T-helper 17 cell (primary cell): ENCODE data around the gene GUCY2D. TPM values are rescaled to one million over a fixed set of nuclear protein-coding genes. Genes with fewer than 3 reads are reported as not detected.
"Not testable (repeated sequence)": the region's sequence is repeated elsewhere in the genome, so short reads cannot be mapped to it uniquely, and the experiment has no call there.

Experiments used
- ATAC-seq: fragments of 150-1000 bp; cut with Tn5 transposase; 2 replicates; pipeline ENCODE4 v1.10.0; 2021; ENCODE audit warnings: mild to moderate bottlenecking, moderate library complexity
- DNase-seq, 3 donors: peaks; one replicate each; pipeline versions ENCODE4 v3.0.0 to v3.0.0-alpha.2; 2020 to 2021
- H3K9me3 ChIP-seq: one replicate; pipeline ENCODE4 v1.7.0; 2013; ENCODE audit warnings: low read length, mild to moderate bottlenecking; ENCODE audit not compliant: control insufficient read depth, poor library complexity, severe bottlenecking
- H3K27ac Mint-ChIP-seq: one replicate; pipeline ENCODE4 v1.8.0; 2022; ENCODE audit warnings: mild to moderate bottlenecking, moderate library complexity, mixed read lengths
- H3K27me3 Mint-ChIP-seq: one replicate; pipeline ENCODE4 v1.8.0; 2022; ENCODE audit warnings: mixed read lengths
- H3K36me3 Mint-ChIP-seq: one replicate; pipeline ENCODE4 v1.8.0; 2022; ENCODE audit warnings: low read depth, mixed read lengths
- H3K4me1 Mint-ChIP-seq: one replicate; pipeline ENCODE4 v1.8.0; 2022; ENCODE audit warnings: mild to moderate bottlenecking, mixed read lengths
- H3K4me3 Mint-ChIP-seq: one replicate; pipeline ENCODE4 v1.8.0; 2022; ENCODE audit warnings: mild to moderate bottlenecking, moderate library complexity, mixed read lengths
- total RNA-seq, 4 donors: library from RNA in 2 of 4; stranded (reverse) in 2 of 4; gene quantifications; one replicate each; pipeline ENCODE4 v1.2.3 and lab custom pipeline; 2022 to 2026

GUCY2D gene
- total RNA-seq, 2 donors from 2014 or later: 0.08 TPM; not detected in 1

- DNase-seq (no peak), ATAC-seq (no peak)
- H3K4me1 Mint-ChIP-seq: peaks cover 11% of the 10 kb centered on the region
- peak overlapping the region; percentile 37 for H3K27ac Mint-ChIP-seq
- H3K27me3 Mint-ChIP-seq: peaks cover 37% of the 10 kb centered on the region
- H3K4me3 Mint-ChIP-seq: peak overlapping the region; percentile 41
- H3K36me3 Mint-ChIP-seq: no peaks in the 10 kb centered on the region
- no peaks in the 10 kb centered on the region for H3K9me3 ChIP-seq
Observed at GRCh38 chr17:8015236-8015956, 13.0 kb downstream of the GUCY2D start.

DNA sequence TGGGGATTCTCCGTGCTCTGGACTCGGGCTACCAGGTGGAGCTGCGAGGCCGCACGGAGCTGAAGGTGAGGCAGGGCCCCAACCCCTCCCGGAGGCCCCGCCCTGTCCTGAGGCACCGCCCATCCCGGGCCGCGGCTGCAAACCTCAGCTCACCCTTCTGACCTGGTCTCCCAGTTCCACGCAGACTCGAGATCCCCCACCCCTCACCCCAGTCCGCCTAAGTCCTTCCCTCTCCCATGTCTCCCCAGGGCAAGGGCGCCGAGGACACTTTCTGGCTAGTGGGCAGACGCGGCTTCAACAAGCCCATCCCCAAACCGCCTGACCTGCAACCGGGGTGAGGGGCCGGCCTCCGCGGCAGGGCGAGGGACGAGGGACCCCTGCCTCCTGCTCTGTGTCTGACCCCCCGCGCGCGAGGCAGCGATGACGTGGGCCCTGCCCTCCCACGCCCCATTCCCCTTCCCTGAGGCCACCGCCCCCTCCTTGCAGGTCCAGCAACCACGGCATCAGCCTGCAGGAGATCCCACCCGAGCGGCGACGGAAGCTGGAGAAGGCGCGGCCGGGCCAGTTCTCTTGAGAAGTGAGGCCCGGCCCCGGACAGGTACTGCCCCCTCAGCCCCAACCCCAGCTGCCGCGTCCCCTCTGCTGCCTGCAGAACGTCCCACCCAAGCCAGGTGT, 13.7 kb downstream of the GUCY2D start:
- H3K27me3 Mint-ChIP-seq: peaks cover 44% of the 10 kb centered on the region
- no peak for DNase-seq

GRCh38 chr17:8016632-8017424, 14.4 kb downstream of the GUCY2D start:
- Mint-ChIP-seq H3K27ac (no peak overlapping the region), H3K4me1 (peaks cover 11% of the 10 kb centered on the region), H3K4me3 (peak overlapping the region; percentile 85), H3K27me3 (peaks cover 51% of the 10 kb centered on the region), H3K36me3 (peaks cover 2% of the 10 kb centered on the region)
- ATAC-seq: peak; percentile 87
- no peak for DNase-seq
- H3K9me3 ChIP-seq: no peaks in the 10 kb centered on the region

More for the DNA sequence above, 13.7 kb downstream of the GUCY2D start:
- Mint-ChIP-seq H3K27ac (no peak overlapping the region), H3K4me1 (peaks cover 11% of the 10 kb centered on the region), H3K4me3 (peak overlapping the region; percentile 85), H3K36me3 (no peaks in the 10 kb centered on the region)
- peak; percentile 31 for ATAC-seq
- no peaks in the 10 kb centered on the region for H3K9me3 ChIP-seq

- peaks cover 10% of the 10 kb centered on the region for H3K4me1 Mint-ChIP-seq
- peaks cover 2% of the 10 kb centered on the region for H3K36me3 Mint-ChIP-seq
- no peak for ATAC-seq
- H3K9me3 ChIP-seq: no peaks in the 10 kb centered on the region
- H3K27me3 Mint-ChIP-seq: peaks cover 57% of the 10 kb centered on the region
- no peak overlapping the region for H3K27ac Mint-ChIP-seq
- no peak overlapping the region for H3K4me3 Mint-ChIP-seq
- DNase-seq: no peak
Observed at GRCh38 chr17:8018436-8018835, 16.0 kb downstream of the GUCY2D start.

DNA sequence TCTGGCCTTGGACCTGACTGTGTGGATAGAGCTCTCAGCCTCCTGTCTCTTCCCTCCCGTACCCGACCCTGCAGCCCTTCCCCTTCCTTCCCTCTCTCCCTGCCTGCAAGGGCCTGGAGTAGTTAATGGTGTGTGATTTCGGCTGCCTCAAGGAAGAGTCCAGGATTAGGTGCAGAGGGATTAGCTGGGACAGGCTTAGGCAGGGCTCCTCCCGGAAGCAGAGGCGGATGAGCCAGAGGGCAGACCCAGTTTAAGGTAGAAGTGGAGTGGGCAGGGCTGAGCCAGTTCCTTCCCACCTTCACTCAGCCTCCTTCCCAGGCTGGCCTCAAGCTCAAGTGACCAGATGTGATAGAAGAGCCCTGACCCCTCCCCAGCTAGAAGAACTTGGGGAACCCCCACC, 16.8 kb downstream of the GUCY2D start:
- H3K27ac Mint-ChIP-seq: no peak overlapping the region
- ATAC-seq: no peak

DNA sequence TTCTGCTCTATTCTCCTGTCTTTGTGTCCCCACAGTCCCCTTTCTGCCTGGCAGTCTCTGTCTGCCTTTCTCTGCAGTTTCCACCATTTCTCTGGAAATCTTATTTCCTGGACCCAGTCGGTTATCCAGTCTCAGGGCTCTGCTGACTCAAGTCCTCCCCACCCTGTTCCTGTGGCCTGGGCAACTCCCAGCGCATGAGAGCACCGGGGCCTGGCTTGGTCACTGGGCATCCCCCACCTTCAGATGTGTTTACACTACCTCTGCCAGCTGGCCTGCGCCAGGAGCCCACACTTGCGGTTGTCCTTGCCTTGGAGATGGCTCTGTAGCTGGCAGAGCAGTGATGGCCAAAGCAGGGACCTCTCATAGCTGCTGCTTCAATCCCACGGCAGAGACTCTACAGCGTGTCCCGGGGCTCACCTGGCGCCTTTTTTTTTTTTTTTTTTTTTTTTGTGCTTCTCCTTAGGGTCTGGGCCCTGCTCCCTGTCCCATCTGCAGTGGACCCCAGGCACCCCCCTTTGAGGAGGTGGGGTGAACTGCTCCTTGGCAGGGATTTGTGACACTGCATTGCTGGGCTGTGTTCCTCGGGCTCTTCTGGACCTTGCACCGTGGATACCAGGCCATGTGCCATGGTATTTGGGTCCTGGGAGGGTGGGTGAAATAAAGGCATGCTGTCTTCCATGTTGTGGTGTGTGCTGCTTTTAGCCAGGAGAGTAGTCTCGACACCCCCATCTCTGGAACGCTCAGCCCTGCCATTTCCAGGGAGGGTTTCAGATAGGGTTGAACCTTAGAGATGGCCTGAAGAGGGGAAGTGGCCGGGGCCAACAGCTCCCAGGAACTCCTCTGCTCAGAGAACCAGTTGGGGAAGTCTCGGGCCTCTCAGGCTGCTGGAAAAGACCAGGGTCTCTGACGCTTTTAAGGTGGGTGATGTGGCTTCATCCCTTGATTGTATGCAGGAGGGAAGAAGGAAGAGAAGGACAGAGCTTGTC, 17.5 kb downstream of the GUCY2D start:
- ATAC-seq: no peak
- no peak for DNase-seq
- H3K9me3 ChIP-seq: no peaks in the 10 kb centered on the region
- H3K27ac Mint-ChIP-seq: peak overlapping the region; percentile 72
- no peak overlapping the region for H3K4me3 Mint-ChIP-seq
- peaks cover 57% of the 10 kb centered on the region for H3K27me3 Mint-ChIP-seq
- H3K4me1 Mint-ChIP-seq: peaks cover 9% of the 10 kb centered on the region
- H3K36me3 Mint-ChIP-seq: peaks cover 2% of the 10 kb centered on the region

More for the DNA sequence above, 16.8 kb downstream of the GUCY2D start:
- DNase-seq: no peak
- Mint-ChIP-seq H3K4me1 (peaks cover 9% of the 10 kb centered on the region), H3K27me3 (peaks cover 51% of the 10 kb centered on the region), H3K36me3 (peaks cover 2% of the 10 kb centered on the region), H3K4me3 (no peak overlapping the region)
- no peaks in the 10 kb centered on the region for H3K9me3 ChIP-seq

GRCh38 chr17:8020776-8021564, 18.6 kb downstream of the GUCY2D start:
- H3K4me3 Mint-ChIP-seq: no peak overlapping the region
- H3K9me3 ChIP-seq: no peaks in the 10 kb centered on the region
- DNase-seq: no peak
- H3K27ac Mint-ChIP-seq: no peak overlapping the region
- peaks cover 2% of the 10 kb centered on the region for H3K36me3 Mint-ChIP-seq
- H3K4me1 Mint-ChIP-seq: peaks cover 8% of the 10 kb centered on the region
- ATAC-seq: no peak
- H3K27me3 Mint-ChIP-seq: peaks cover 61% of the 10 kb centered on the region

DNA sequence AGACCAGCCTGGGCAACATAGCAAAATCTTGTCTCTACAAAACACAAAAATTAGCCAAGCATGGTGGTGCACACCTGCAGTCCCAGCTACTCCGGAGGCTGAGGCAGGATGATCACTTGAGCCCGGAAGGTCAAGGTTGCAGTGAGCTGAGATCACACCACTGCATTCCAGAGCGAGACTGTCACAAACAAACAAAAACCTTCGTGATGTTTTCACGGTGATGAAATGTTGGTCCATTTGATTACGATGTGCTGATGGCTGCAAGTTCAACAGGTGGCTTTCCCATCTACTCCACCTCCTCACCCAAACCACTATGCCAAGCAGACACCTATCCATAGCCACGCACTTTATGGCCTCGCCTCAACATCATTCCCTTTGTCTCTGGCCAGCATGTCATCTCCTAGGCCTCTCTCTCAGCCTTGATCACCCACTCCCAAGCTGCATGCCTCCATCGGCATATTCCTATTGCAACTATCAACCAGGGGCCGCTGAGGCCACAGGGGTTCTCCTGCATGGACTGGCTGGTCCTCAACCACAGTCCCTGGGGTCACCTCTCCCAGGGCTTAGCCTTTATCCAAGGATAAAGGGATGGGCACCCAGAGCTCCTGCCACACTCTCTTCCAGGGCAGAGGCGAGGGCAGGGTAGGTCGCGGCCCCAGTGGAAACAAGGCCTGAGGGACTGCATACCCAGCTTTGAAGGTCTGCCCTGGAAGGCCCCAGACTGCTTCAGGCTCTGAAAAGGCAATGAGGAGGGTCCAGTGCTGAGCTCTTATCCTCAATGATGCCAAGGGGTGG, 19.3 kb downstream of the GUCY2D start:
- no peak overlapping the region for H3K27ac Mint-ChIP-seq
- no peaks in the 10 kb centered on the region for H3K9me3 ChIP-seq
- H3K27me3 Mint-ChIP-seq: peaks cover 64% of the 10 kb centered on the region
- no peak for DNase-seq
- peaks cover 1% of the 10 kb centered on the region for H3K4me1 Mint-ChIP-seq
- ATAC-seq: no peak
- peaks cover 2% of the 10 kb centered on the region for H3K36me3 Mint-ChIP-seq
- H3K4me3 Mint-ChIP-seq: no peak overlapping the region

DNA sequence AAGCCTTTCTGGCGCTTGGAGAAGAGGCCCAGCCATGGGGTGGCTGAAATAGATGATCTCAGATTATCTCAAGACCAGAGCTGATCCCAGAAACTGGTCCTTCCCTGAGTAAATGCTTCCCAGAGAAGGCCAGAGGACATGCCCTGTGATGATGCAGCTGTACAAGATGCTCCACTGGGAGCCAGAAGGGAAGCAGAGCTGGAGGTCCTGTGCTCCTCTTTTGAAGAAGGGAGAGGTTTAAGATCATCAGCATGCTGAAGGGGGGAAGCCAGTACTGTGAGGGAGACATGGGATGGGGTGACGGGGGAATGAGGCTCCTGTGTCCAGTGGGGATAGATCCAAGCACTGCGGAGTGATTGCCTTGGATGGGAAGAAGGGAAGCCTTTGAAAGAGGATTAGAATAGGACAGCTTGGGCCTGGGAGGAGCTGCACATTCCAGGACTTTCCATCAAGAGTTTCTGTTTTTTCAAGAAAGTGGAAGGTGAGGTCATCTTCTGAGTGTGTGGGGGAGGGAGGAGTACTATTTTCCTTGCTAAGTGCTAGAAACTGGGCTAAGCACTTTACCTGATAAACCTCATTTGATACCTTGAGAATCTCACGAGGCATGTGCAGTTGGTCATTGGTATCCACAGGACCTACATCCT, 20.1 kb downstream of the GUCY2D start:
- no peak overlapping the region for H3K27ac Mint-ChIP-seq
- no peaks in the 10 kb centered on the region for H3K9me3 ChIP-seq
- H3K27me3 Mint-ChIP-seq: peaks cover 66% of the 10 kb centered on the region
- no peak overlapping the region for H3K4me3 Mint-ChIP-seq
- peaks cover 2% of the 10 kb centered on the region for H3K36me3 Mint-ChIP-seq
- no peak for DNase-seq
- ATAC-seq: no peak
- H3K4me1 Mint-ChIP-seq: no peaks in the 10 kb centered on the region

DNA sequence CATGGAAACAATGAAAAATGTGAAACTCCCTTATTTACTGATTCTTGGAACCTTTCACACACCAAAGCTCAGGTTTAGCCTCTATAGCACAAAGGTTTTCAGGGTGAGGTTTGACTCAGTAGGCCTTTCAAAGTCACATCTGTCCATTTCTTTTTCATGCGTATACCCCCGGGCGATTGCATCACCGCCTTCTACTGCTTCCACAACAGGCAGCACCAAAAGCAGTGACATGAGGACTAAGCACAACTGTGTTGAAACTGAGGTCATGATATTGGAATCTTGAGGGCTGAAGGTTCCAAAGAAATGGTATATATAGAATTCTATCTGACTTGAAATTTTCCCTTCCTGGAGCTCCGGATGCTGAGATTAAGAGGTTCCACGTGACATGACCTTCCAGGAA, 21.7 kb downstream of the GUCY2D start:
- ATAC-seq, H3K4me3 Mint-ChIP-seq, H3K27ac Mint-ChIP-seq, H3K4me1 Mint-ChIP-seq, H3K36me3 Mint-ChIP-seq, DNase-seq, H3K9me3 ChIP-seq: not testable (repeated sequence)
- peaks cover 76% of the 10 kb centered on the region for H3K27me3 Mint-ChIP-seq
